ENCODE data around the gene RNF17. TPM values are rescaled to one million over a fixed set of nuclear protein-coding genes. Genes with fewer than 3 reads are reported as not detected.

RNF17 gene, protein sequence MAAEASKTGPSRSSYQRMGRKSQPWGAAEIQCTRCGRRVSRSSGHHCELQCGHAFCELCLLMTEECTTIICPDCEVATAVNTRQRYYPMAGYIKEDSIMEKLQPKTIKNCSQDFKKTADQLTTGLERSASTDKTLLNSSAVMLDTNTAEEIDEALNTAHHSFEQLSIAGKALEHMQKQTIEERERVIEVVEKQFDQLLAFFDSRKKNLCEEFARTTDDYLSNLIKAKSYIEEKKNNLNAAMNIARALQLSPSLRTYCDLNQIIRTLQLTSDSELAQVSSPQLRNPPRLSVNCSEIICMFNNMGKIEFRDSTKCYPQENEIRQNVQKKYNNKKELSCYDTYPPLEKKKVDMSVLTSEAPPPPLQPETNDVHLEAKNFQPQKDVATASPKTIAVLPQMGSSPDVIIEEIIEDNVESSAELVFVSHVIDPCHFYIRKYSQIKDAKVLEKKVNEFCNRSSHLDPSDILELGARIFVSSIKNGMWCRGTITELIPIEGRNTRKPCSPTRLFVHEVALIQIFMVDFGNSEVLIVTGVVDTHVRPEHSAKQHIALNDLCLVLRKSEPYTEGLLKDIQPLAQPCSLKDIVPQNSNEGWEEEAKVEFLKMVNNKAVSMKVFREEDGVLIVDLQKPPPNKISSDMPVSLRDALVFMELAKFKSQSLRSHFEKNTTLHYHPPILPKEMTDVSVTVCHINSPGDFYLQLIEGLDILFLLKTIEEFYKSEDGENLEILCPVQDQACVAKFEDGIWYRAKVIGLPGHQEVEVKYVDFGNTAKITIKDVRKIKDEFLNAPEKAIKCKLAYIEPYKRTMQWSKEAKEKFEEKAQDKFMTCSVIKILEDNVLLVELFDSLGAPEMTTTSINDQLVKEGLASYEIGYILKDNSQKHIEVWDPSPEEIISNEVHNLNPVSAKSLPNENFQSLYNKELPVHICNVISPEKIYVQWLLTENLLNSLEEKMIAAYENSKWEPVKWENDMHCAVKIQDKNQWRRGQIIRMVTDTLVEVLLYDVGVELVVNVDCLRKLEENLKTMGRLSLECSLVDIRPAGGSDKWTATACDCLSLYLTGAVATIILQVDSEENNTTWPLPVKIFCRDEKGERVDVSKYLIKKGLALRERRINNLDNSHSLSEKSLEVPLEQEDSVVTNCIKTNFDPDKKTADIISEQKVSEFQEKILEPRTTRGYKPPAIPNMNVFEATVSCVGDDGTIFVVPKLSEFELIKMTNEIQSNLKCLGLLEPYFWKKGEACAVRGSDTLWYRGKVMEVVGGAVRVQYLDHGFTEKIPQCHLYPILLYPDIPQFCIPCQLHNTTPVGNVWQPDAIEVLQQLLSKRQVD (N-terminal part only)
- not detected for total RNA-seq

DNA sequence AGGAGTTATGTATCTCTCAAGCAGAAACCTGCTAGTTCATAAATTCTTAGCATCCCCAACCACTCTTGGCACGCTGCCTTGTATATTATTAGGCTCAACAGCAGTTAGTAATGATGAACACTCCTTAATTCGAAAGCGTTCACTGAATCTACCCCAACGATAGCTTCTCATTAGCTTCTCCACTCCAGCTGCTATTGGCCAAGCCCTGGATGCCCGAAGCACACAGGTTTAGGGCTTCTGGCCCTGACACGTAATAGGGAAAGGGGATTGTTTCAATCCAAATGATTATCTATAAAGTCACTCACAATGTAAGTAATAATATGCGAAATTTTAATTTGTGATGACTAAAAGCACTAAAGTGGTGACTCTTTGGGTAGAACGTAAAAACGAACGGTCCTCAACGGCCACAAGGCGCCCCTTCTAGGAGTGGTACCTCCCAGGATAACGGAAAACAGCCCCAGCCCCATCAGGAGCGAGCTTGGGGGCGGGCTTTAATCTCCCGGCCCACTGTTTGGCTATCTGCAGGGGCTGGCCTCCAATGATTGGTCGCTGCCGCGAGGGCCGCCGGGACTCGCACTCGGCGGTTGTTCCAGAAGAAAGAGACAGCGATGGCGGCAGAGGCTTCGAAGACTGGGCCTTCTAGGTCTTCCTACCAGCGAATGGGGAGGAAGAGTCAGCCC is at the start of gene RNF17:
Gene RNF17, plus strand, starts transcription at position 574 of the 680 bp plus-strand sequence. Its CDS starts 35 bp downstream, at position 609.
- no peaks in the 10 kb centered on the region for H3K9me3 ChIP-seq
- H3K4me1 ChIP-seq = no peaks in the 10 kb centered on the region
- TF ChIP-seq POLR2A (IDR thresholded peaks at IDR 0.05) (no peak), POLR2AphosphoS5 (IDR thresholded peaks at IDR 0.05; ENCODE audit: insufficient read depth in 1 of 2, low read depth in 1 of 2) (no peak)
- TF ChIP-seq, protein P1, sequence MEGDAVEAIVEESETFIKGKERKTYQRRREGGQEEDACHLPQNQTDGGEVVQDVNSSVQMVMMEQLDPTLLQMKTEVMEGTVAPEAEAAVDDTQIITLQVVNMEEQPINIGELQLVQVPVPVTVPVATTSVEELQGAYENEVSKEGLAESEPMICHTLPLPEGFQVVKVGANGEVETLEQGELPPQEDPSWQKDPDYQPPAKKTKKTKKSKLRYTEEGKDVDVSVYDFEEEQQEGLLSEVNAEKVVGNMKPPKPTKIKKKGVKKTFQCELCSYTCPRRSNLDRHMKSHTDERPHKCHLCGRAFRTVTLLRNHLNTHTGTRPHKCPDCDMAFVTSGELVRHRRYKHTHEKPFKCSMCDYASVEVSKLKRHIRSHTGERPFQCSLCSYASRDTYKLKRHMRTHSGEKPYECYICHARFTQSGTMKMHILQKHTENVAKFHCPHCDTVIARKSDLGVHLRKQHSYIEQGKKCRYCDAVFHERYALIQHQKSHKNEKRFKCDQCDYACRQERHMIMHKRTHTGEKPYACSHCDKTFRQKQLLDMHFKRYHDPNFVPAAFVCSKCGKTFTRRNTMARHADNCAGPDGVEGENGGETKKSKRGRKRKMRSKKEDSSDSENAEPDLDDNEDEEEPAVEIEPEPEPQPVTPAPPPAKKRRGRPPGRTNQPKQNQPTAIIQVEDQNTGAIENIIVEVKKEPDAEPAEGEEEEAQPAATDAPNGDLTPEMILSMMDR (IDR thresholded peaks at IDR 0.05) = no peak
- DNase-seq (ENCODE audit: extremely low spot score in 2 of 2) = no peak
- H3K36me3 ChIP-seq = no peaks in the 10 kb centered on the region
- H3K27me3 ChIP-seq = no peaks in the 10 kb centered on the region
- no peak within 1 kb of the TSS for H3K27ac ChIP-seq
- no peak within 1 kb of the TSS for H3K4me3 ChIP-seq
- intact Hi-C loops (cut with DNase I) = no loop called here

DNA sequence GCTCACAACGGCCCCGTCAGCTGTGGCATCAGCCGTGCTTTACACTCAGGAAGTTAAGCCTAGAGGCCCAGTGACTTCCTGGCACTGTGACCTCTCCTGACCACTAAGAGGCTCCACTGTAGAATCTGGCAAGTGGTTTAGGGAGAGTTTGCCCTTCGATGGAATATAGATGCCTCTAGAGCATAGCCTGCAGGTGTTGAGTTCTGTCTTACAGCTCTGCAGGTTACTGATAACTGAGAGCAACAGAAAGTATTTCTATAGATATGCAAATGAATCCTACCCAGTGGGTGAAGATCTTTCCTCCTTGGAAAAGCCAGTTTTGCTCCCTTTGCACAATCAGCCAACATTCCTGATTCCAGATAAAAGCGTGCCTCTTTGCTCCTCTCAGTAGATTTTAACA is 48.0 kb upstream of the RNF17 start:
- no peak overlapping the region for H3K4me3 ChIP-seq
- no peaks in the 10 kb centered on the region for H3K36me3 ChIP-seq
- no peak for DNase-seq (ENCODE audit: extremely low spot score in 2 of 2)
- no peak overlapping the region for H3K27ac ChIP-seq
- intact Hi-C loops (cut with DNase I) = no loop called here
- H3K9me3 ChIP-seq = no peaks in the 10 kb centered on the region
- TF ChIP-seq, protein P1 (IDR thresholded peaks at IDR 0.05) = no peak
- TF ChIP-seq POLR2A (IDR thresholded peaks at IDR 0.05) = no peak
- no peak for TF ChIP-seq POLR2AphosphoS5 (IDR thresholded peaks at IDR 0.05; ENCODE audit: insufficient read depth in 1 of 2, low read depth in 1 of 2)
- no peaks in the 10 kb centered on the region for H3K4me1 ChIP-seq
- H3K27me3 ChIP-seq = no peaks in the 10 kb centered on the region

DNA sequence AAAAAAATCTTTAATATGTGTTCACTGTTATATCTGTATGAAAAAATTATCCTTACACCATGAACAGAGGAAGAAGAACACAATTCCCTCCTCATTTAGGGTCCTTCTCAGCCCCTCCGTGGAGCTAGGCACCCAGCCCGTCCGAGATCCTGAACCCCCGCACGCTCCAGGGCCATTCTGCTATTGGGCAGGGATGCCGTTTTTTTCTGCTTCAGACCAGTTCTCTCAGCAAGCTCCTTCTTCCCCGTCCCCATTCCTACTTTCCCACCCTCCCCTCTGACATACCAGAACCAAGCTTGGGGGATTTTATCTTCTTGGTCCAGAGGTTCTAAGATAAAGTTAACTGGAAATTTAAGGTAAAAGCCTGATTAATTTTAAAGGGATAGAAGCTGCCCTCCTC is 47.5 kb upstream of the RNF17 start:
- no peak for DNase-seq (ENCODE audit: extremely low spot score in 2 of 2)
- TF ChIP-seq, protein P1 (IDR thresholded peaks at IDR 0.05) = no peak
- TF ChIP-seq POLR2A (IDR thresholded peaks at IDR 0.05) = no peak
- no peak for TF ChIP-seq POLR2AphosphoS5 (IDR thresholded peaks at IDR 0.05; ENCODE audit: insufficient read depth in 1 of 2, low read depth in 1 of 2)
- Histone ChIP-seq H3K27me3 (no peaks in the 10 kb centered on the region), H3K4me1 (no peaks in the 10 kb centered on the region), H3K36me3 (no peaks in the 10 kb centered on the region), H3K27ac (no peak overlapping the region), H3K9me3 (no peaks in the 10 kb centered on the region), H3K4me3 (no peak overlapping the region)
- intact Hi-C loops (cut with DNase I) = no loop called here

DNA sequence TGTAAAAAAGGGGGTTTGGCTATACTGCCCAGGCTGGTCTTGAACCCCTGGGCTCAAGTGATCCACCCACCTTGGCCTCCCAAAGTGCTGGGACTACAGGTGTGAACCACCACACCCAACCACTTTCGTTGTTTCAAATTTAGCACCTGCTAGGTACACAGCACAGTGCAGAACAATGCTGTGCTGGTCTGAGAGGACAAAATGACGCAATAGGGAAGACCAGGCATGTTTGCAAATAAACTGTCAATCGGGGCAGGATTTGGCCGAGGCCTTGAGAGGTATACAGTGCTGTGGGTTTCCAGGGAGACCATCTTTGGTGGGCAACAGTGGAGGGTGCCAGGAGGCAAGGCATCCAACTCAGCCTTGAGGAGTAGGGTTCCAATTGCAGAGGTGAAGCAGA is 46.8 kb upstream of the RNF17 start:
- TF ChIP-seq, protein P1 (IDR thresholded peaks at IDR 0.05) = no peak
- no peak for TF ChIP-seq POLR2AphosphoS5 (IDR thresholded peaks at IDR 0.05; ENCODE audit: insufficient read depth in 1 of 2, low read depth in 1 of 2)
- TF ChIP-seq POLR2A (IDR thresholded peaks at IDR 0.05) = no peak
- no peaks in the 10 kb centered on the region for H3K4me1 ChIP-seq
- H3K36me3 ChIP-seq = no peaks in the 10 kb centered on the region
- no peaks in the 10 kb centered on the region for H3K9me3 ChIP-seq
- no peak overlapping the region for H3K27ac ChIP-seq
- H3K4me3 ChIP-seq = no peak overlapping the region
- intact Hi-C loops (cut with DNase I) = no loop called here
- H3K27me3 ChIP-seq = no peaks in the 10 kb centered on the region
- DNase-seq (ENCODE audit: extremely low spot score in 2 of 2) = no peak

All from vagina (tissue), 2 donors.